ENCODE data around the gene CCZ1B.
"Not testable (repeated sequence)": the region's sequence is repeated elsewhere in the genome, so short reads cannot be mapped to it uniquely, and the experiment has no call there.

Gene CCZ1B

DNA sequence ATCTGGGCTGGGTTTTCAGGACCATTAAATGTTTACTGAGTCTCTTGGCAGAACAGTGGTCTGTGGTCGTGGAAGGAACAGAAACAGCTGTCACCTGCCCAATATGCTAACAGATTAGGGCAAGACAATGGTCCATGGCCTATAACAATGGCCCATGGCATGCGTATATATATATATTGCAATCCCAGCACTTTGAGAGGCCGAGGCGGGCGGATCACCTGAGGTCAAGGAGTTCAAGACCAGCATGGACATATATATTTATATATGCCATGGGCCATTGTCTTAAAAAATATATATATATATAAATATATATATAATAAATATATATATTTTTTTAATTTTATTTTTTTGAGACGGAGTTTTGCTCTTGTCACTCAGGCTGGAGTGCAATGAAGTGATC is 44.5 kb downstream of the CCZ1B start:
- H3K27ac ChIP-seq, result not testable (repeated sequence)

- not testable (repeated sequence) for H3K27ac ChIP-seq
Observed at GRCh38 chr7:6761186-6761585, 64.9 kb downstream of the CCZ1B start.

DNA sequence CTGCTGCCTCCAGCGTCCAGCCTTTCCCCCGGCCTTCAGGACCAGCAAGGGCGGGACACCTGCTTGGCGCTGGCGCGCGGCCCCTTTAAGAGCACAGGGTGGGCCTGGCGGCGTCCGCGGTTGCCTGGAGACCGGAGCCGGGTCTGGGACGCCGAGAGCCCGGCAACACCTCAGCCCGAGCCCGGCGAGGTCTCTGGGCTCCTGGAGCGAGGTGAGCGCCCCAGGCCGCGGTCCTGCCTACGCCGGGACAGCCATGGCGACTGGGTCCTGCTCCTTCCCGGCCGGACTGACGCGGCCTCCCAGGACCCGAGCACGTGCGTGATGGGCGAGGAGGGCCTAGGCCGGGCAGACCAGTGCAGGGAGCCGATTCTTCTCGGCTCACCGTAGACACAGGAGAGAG is 72.1 kb downstream of the CCZ1B start, which contains the start of gene RSPH10B2:
TSS of gene RSPH10B2 (plus strand) at position 140 of the 400 bp plus-strand sequence. CDS start 3,575 bp downstream, outside the sequence.
- H3K27ac ChIP-seq, result not testable (repeated sequence)

GRCh38 chr7:6750173-6750572 is 75.9 kb downstream of the CCZ1B start:
- not testable (repeated sequence) for H3K27ac ChIP-seq

DNA sequence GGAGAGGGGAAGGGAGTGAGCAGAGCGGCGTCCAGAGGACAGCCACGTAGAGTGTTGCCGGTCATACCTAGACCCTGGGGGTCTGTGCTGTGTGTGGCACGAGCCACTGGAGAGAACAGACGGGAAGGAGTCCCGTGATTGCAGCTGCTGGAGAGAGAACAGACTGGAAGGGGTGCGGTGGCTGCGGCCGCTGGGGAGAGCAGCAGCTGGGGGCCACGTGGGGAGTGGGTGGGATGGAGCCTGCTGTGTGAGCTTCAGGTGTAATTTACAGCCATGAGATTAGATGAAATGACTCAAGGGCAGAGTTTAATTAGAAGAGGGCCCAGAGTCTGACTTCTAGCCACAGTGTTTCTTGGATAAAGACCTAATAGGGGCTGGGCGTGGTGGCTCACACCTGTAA is 76.7 kb downstream of the CCZ1B start:
- not testable (repeated sequence) for H3K27ac ChIP-seq
